Esophagus mucosa (tissue), 1 donor: ENCODE measurements around the gene SRRD. TPM values are rescaled to one million over a fixed set of nuclear protein-coding genes. Genes with fewer than 3 reads are reported as not detected.

Source experiments
- ATAC-seq: fragments of 200-7000 bp; cut with Tn5 transposase; one replicate; pipeline ENCODE4 v1.9.1; 2020
- total RNA-seq: library from RNA; stranded (reverse); gene quantifications from one replicate; pipeline ENCODE4 v1.2.4, GENCODE V29; 2023
- donor health status: DM: yes; HTN: yes; CAD: no.

Gene SRRD
- total RNA-seq, 1 donor from 2014 or later: 21.0 TPM

DNA sequence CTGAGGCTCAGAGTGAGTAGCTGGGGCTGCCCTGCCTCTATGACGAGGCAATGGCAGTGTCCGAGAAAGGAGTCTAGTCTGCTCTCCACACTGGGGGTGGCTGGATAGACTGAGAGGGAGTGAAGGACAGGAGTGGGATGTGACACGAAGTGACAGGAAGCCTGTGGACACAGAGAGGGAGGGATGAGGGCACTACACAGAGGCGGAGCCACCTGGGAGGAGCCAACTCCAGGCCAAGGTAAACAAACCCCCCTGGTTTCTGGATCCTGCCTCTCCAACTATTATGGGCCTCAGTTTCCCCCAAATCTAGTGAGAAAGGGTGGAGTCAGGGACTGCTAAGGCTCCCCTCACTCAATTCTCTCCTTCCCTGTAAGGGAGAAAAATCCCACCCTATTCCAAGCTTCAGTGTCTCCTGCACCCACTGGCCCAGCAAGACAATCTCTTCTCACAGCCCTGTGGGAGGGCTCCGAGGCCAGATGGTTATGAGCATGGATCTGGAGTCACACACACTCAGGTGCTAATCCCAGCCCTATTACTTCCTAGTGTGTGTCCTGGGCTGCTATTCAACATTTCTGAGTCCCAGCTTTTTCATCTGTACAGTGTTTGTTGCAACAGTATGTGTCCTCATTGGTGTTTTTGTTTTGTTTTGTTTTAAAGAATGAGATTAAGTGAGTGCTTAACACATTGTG is 29.7 kb upstream of the SRRD start:
- ATAC-seq: peak; percentile 10

DNA sequence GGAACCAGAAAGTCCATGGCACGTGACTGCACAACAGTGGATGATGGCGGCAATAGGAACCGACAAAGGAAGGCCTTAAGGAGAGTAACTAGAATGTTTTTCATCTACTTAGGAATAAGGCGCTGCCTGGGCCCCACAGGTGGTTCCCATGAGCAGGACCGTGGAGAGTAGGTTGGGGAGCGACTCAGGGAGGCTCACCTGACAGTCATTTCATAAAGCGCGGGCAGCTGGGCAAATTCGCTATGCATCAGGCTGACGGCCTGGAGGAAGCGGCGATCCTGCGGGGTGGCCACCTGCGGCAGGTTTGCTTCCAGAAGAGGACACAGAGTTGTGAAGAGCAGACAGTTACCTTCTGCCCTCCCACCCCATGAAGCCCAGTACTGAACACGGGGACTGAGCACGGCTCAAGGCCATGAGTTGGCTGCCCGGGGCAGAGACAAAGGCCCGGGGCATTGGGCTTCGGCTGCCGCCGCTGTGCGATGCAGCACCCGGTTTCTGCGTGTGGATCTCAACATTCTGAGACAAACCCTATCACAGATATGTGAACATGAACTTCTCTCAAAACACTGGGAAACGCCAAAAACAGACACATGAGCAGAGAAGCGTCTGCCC is 25.9 kb upstream of the SRRD start:
- no peak for ATAC-seq

DNA sequence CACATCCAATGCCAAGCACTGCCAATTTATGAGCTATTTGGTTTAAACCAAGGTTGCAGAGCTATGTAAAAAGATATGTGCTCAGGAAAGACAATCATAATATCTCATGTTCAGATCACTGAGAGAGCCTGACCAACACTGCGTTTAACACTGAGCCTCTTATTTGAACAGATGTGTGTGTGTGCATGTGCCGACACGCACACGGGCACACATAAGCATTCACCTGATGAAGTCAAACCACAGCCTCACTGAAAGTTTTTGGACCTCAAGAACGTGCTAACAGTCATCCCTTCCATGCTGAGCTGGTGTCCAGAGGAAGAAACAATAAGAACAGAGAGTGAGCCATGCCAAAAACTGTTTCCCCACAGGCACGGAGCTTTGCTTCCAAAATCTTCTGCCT is 23.5 kb upstream of the SRRD start:
- peak; percentile 30 for ATAC-seq

DNA sequence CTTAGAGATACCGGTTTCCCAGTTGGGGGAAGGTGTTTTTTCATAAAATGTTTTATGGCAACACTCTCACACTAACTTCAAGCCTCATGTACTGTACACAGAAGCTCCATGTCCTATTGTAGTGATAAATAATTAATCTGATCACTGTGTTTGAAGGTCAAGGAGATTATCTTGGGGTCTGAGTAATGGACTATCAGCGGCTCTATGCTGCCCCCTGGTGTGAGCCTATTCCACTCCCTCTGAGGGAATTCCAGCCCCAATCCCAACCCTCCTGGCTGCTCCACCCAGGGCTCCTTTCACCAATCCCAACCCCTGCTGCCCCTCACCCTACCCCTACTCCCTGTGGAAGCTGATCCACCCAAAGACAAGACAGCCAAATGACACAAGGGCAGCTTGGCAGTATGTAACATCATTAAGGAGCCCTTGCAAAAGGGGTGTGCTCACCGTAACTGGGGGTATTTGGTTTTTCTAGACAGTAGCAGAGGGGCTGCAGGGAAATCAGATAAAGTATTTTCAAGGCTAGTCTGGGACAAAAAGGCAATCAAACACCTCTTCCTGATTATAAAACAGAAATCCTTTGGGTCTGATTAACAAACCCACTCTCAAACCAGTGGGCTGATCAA is 22.4 kb upstream of the SRRD start:
- ATAC-seq: peak; percentile 59

DNA sequence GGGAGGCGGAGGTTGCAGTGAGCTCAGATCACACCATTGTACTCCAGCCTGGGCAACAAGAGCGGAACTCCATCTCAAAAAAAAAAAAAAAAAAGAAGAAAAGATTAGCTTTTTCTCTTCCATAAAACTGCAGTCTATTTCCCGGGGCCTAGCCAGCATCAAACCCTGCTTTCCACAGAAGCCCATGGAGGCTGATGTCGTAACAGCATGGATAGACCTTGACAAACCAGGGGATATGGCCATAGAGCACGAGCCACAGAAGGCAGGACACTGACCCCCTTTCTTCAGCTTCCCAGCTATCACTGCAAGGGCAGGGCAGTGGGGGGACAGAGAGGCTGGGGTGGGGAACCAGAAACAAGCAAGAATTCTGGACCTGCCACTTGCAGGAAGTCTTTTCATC is 21.6 kb upstream of the SRRD start:
- no peak for ATAC-seq

DNA sequence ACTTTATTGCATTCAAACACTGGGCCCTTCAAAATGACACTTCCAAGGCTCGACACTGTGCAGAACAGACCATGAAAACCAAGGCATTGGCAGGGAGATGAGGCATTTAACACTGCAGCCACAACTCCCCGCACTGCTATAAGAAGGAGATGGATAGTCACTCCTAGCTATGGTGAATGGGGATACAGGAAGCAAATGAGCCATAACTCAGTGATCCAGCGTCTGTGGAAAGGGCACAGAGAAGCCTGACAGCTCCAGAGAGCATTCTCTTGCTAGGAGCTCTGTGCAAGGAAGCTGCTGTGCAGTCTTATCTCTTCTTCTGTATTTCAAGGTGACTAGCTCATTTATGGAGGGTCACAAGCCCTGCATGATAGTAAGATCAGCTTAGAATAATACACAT is 21.0 kb upstream of the SRRD start:
- no peak for ATAC-seq

DNA sequence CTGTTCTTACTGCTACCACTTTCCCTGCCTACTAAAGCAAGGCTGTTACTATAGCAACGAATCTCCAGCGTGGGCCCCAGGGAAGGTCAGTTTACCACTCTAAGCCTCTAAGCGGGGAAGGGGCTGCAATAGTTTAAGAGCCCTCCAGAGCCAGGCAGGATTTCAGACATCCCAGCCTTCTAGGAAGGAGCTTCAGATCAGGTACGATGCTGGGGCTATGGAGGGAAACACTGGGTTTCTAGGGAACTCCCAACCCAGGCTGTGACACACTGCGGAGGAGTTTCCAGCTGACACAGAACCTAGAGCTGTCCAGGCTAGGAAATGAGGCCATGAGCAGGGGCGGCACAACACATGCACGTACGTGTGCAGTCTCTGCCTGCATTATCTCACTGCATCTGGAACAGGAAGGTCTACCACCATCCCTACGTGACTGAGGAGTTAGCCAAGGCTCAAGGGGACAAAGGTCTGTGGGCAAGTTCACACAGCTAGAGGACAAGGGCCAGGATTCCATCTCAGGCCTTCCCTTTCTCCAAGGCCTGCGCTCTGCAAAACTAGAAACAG is 20.5 kb upstream of the SRRD start:
- no peak for ATAC-seq

DNA sequence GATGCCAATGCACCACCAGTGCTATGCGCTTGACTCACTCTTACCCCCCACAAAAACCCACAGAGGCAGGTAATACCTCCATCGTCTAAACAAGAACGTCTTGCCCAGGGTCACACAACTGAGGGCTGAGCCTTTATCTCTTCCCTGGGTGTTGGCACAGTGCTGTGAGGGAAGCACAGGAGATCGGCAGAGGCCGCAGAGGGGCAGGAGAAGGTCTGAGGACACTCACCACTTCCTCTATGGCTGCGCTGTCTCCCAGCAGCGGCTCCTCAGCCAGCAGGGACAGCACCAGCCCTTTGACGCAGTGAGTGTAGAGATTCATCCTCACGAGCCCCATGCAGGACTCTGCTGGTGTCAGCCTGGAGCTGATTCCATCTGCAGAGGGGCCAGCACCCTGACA is 20.0 kb upstream of the SRRD start:
- ATAC-seq: no peak

DNA sequence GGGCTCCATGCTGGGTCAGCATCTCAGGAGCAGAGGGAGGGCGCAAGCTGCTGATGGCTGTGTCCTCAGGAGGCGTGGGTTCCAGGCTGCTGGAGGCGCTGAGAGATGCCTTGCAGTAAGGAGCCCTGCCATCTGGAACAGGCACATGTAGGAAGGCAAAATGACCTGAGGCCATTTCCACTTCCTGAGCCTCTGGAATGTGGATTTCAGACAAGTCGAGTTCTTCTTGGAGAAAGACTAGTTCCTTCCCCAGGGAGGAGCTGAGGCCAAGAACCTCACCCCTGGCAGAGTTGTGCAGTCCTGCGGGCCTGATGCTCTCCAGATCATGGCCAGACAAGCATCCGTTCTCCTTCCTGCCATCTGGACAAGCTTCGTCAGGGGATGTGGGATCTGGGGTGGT is 19.4 kb upstream of the SRRD start:
- no peak for ATAC-seq

DNA sequence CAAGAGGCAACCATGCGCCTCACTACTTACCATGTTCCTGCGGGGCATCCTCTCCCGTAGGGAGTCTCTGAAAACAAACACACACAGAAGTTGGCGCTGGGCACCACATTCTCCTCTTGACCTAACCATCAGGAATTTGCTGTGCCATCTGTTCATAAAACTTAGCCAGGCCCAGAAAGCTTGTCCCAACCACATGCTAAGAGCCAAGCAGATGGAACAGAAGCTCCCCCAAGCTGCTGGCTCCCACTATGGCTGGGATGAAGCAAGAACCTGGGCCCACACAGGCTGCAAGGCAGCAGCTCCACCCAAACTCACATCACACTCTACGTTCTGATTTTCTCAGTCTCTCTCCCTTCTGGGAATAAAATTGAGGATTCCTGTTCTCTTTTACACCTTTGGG is 17.5 kb upstream of the SRRD start:
- no peak for ATAC-seq

DNA sequence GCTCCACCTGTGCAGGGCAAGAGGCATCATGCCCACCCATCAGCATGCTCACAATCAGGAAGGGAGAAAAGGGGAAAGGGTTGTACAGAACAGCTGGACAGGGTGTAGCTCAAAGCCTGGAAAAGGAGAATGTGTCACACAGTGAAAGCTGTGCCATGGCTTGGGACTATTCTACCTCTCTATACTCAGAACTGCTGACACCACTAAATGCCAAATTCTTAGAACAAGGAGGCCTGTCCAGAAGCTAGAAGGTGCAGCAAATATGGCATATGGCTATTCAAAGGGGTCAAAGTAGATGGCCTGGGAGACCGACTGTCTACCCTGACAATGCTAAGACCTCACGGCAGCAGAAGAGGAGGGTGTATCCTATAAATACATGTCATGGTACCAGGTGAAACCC is 12.9 kb upstream of the SRRD start:
- peak; percentile 5 for ATAC-seq

DNA sequence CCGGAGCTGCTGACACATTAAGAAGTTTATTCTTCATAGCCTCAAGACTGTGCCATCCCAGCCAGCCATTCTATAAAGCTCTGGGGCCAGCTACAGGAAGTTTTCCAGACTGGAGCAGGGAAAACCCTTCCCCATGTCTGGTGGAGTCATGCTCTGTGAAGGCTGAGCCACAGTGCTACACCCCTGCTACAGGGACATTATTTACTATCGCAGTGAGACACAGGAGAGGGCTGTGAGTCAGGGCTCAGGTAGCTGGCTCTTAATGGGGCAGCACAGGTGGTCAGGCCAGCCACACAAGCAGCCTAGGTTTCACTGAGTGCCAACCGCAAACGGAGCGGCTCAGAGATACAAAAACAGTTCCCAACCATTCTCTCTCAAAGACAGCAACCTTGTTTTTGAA is 12.2 kb upstream of the SRRD start:
- ATAC-seq: peak; percentile 97

DNA sequence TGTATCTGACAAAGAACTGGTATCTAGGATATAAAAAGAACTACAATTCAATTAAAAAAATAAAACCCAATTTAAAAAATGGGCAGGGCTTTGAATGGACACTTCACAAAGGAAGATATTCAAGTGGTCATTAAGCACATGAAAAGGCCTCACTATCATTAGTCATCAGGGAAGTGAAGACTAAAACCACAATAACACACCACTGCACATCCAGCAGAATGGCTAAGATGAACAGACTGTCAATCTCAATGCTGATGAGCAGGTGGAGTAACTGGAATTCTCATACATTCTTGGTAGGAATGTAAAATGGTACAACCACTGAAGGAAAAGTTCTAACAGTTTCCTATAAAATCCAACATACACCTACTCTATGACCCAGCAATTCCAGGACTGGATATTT is 9.0 kb upstream of the SRRD start:
- ATAC-seq: no peak

DNA sequence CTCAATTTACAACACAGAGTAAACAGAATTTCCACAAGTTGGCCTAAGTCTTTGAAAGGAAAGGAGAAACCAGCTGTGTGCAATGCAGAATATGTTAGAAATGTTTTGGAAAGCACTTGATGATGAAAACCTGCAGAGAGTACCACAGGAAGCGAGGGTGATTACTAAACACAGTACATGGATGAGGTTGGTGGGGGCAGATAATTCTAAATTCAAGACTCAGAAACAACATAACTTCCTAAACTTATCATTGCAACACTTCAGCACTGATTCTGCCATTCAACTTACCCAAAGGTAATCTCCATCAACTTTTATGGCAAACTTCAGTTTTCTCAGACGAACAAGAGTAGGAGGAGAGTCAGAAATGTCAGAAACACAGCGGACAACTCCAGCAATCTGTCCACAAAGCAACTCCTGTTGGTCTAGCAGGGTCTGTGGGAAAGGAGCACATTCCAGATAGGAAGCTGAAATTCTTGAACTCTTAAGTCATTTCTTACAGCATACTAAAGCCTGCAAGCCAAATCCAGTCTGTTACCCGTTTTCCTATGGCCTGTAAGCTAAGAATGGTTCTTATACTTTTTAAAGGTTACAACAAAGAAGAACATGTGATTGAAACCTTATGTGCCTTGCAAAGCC is 6.9 kb upstream of the SRRD start:
- no peak for ATAC-seq

DNA sequence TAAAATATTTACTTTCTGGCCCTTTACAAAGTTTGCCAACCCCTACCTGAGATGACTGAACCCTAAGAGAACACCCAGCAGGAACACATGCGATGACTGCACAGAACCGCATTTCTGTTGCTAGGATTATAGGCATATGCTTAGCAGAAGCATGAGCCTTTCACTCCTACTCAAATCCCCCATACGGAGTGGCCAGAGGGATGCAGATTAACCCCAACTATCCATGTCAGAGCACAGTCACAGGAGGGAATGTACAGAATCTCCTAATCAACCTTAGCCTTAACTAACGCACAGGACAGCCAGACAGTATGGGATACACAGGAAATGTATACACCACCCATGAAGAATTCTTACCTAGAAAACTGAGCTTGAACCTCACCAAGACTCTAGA is 6.3 kb upstream of the SRRD start:
- no peak for ATAC-seq

DNA sequence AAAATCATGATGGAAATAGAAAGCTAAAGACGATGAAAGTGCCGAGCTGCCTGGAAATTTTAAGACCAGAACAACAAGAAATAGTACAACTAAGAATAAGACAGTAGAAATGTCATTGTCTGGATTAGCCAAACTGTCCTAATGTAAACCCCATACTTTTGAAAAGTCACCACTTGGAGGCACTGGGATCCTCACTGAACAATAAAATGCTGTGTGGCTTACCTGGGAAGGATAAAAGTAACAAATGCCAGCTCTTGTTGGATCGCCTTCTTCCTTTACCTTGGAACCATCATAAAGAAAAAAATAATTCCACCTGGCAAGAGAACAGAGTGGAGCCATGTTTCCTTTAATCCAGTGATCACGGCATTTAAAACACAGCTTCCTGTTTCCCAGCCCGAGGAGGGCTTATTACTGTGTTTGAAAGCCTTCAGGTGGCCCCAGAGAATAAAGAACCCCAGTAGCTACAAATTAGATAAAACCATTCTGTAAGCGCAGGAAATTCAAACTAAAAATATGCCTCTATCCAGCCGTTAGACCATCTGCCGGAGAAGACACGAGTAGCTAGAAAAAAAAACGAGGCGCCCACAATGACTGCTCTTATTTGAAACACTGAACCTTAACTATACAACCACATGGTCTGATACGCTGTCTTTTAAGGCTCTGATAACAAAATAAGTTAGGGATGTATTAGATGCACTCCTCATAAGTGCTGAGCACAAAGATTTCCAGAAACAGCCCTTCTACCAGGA is 4.5 kb upstream of the SRRD start:
- no peak for ATAC-seq

DNA sequence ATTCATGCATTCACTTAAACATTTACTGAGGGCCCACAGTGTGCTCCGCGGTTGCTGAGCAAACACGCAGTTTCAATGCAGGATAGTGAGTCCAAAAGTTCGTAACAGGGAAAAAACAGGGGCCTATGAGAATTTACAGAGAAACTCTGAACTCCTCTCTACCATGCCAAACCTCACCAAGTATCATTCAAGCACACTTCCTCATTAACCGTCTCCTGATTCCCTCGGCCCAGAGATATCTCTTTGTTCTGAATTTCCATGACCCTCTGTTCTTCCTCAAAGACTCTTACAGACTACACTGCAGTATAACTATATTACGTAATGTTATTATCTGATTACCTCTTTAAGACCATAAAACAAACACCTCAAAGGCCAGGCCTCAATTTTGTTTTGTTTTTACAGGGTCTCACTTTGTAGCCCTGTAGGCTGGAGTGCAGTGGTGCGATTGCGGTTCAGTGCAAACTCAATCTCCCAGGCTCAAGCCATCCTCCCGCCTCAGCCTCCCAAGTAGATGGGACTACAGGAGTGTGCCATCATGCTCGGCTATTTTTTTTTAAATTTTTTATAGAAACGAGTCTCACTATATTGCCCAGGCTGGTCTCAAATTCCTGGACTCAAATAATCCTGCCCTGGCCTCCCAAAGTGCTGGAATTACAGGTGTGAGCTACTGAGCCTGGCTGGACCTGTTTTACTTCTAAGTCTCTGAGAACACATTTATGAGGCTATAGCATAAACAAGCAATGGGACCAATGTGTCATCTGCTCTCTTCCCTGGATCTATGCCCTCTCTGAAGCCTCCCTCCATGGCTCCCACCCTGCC is 3.7 kb upstream of the SRRD start:
- peak; percentile 38 for ATAC-seq

DNA sequence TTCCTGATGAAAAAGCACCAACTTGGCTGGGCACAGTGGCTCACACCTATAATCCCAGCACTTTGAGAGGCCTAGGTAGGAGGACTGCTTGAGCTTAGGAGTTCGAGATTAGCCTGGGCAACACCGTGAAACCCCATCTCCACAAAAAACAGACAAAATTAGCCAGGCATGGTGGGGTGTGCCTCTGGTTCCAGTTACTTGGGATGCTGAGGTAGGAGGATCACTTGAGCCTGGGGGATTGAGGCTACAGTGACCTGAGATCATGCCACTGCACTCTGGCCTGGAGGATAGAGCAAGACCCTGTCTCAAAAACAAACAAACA is 3.1 kb upstream of the SRRD start:
- ATAC-seq: no peak

DNA sequence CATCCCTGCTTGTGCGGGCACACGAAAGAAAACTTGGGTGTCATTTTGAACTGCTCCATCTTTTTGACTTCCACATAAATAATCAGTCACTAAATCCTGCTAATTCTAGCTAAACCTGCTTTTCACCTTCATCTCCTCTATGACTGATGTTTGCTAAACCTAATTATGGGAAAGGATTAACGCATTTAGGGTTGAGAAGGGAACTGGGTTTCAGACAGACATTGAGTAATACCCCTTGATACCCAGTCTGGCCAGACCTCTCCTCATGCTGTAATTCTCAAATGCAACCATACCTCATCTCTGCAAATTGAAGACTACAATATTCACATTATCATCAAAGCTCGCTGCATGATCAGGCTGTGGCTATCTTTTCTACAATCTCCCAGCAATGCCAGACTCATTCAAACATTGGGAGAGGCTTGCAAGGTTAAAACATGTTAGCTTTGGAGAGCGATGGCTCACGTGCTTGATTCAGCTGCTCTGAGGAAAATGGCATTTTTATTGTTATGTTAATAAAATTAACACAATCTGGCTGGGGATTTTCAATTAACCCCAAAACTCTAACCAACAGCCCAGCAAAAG is 2.5 kb upstream of the SRRD start:
- peak; percentile 53 for ATAC-seq

DNA sequence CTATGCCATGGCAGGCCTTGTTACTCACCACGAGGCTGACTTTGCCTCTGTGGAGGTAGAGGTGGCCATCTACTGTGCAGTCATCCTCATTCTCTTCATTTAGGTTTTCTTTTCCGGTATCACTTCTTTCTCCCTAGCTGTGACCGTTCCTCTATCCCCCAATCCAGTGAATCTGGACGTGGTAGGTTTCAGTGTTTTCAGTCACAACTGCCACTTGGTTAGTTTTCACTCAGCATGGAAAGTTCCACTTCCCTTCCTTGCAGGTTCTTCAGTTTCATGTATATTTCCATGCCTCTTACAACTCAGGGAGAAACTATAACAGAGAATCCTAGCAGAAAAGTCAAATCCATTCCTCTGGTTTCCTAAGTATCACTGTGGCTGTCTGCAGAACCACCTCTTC is 2.0 kb upstream of the SRRD start:
- no peak for ATAC-seq

DNA sequence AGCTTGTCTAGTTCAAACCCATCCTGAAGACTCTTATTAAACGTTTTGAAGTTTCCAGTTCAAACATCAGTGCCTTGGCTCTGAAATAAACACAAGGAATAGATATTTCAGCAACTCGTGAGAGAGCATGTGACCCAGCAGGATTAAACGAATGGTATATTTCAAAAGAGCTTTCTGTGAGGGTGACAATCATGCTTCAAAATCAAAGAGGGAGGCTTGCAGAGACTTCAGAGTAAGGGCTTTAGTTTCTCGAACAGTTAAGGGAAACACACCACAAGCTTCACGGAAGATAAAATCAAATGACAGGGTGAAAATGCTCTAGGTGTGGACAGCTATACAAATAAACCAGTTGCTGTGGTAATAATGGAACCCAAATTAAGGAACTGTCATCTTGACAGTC is 1.5 kb upstream of the SRRD start:
- no peak for ATAC-seq

DNA sequence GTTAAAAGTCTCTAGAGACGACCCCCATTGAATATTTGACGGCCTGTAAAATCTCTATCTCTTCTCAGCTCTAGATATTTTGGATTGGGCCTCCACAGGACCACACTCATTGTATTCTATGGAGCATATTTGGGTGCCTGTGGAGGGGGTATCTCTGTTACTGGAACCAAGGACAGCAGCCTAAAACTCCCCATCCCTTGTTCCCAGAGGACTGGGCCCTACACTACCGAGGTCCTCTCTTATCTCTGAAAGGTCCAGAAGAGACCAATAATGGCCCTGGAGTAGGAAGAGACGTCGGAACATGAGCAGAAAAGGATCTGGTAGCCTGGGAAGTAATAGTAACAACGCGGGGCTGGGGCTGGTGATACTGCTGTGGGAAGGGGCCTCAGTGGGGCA is 636 bp upstream of the SRRD start:
- ATAC-seq: no peak
